ENCODE results near the gene EML5.
A peak's percentile ranks its signal among the peaks of the same experiment; 100 is the strongest.
"Not testable (repeated sequence)": the region's sequence is repeated elsewhere in the genome, so short reads cannot be mapped to it uniquely, and the experiment has no call there.

Gene EML5

DNA sequence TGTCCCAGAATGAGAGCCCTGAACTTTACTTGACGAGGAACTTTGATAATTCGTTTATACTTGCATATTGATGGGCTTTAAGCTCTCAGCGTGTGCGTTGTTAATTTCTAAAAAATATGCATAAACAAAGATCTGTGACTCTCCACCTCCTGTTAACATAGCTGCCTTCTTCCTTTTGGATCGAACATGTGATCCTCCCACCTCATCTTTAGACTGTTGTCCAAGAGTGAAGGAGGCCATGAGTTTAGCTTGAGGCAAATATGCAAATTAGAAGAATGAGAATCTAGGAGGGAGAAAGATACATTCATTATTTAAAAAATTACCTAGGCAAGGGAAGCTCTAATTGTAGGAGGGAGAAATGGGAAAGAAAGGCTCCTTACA is 32.3 kb upstream of the EML5 start:
- TF ChIP-seq CTCF (IDR thresholded peaks at IDR 0.05; ENCODE audit: borderline replicate concordance, control extremely low read depth, extremely low read depth, insufficient read depth, missing control alignments): no peak
- in situ Hi-C loops (cut with MboI; ENCODE audit: low sequenced_read_pairs, unreplicated experiment): no loop called here
- DNase-seq (ENCODE audit: low spot score): peak; percentile 21

DNA sequence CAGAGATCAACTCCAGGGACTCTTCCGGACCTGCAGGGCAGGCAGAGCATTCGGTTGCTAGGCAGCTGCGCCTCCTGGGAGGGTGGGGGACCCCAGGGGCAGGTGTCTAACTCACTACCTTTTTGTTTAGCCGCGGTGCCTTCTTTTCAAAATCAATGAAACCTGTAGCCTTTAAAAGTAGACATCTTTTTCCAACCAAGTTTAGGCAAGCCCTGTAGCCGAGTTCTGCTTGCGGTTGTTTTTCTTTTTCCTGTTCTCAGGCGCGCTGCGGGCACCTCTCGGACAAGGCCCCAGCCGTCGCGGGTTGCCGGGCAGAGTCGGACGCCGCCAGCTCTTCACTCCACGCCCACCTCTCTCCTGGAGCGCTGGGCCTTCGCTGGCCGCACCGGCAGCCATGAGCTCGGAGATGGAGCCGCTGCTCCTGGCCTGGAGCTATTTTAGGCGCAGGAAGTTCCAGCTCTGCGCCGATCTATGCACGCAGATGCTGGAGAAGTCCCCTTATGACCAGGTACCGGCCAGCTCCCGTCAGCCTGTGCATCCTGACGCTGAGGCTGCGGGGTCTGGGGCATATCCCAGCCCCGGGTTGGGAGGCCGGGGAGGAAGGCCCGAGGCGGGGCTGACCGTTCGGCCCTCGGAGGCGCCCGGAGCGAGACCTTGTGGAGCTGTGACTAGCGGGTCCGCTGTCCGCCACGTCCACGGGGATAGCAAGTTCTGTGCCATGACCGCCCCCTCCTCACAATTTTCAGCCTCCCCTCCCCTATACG is 31.7 kb upstream of the EML5 start, which contains the start of gene TTC8:
Gene TTC8 (plus strand): TSS at position 338 of the 764 bp plus-strand sequence. CDS start 57 bp downstream, at position 395.
- TF ChIP-seq CTCF (IDR thresholded peaks at IDR 0.05; ENCODE audit: borderline replicate concordance, control extremely low read depth, extremely low read depth, insufficient read depth, missing control alignments): no peak
- DNase-seq (ENCODE audit: low spot score): peak; percentile 91
- in situ Hi-C loops (cut with MboI; ENCODE audit: low sequenced_read_pairs, unreplicated experiment): no loop called here

GRCh38 chr14:88823968-88824313 is 31.2 kb upstream of the EML5 start:
- DNase-seq (ENCODE audit: low spot score): no peak
- in situ Hi-C loops (cut with MboI; ENCODE audit: low sequenced_read_pairs, unreplicated experiment): no loop called here
- TF ChIP-seq CTCF (IDR thresholded peaks at IDR 0.05; ENCODE audit: borderline replicate concordance, control extremely low read depth, extremely low read depth, insufficient read depth, missing control alignments): no peak

DNA sequence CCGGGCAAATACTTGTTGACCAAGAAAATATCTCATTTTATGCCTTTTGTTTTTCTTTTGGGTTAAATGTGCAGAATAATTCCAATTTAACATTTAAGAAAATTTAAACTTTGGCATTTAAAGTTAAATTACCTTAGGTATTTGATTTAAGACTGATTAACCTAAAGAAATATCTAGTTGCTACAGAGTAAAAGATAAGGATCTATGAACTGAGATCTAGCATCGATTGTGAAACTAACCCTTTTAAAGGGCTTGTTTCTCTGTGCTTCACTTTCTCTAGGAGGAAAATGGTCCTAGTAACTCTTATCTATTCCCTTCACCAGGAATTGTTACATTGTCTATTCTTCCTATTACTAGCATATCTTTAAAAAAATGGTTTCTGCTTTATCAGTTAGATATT is 29.1 kb upstream of the EML5 start:
- DNase-seq (ENCODE audit: low spot score): no peak
- in situ Hi-C loops (cut with MboI; ENCODE audit: low sequenced_read_pairs, unreplicated experiment): no loop called here
- TF ChIP-seq CTCF (IDR thresholded peaks at IDR 0.05; ENCODE audit: borderline replicate concordance, control extremely low read depth, extremely low read depth, insufficient read depth, missing control alignments): no peak

DNA sequence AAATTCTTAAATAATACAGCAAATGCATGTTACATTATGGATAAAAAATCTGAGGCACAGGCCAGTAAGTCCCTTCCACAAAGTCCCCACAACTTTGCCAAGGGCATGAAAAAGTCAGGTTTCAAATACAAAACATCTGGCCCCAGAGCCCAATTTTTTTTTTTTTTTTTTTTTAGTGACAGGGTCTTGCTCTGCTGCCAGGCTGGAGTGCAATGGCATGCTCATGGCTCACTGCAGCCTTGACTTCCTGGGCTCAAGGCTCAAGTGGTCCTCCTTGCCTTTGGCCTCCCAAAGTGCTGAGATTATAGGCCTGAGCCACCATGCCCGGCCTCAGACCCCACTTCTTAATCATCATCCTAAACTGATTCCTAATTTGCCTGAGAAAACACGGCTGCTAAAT is 28.6 kb upstream of the EML5 start:
- DNase-seq (ENCODE audit: low spot score): no peak
- in situ Hi-C loops (cut with MboI; ENCODE audit: low sequenced_read_pairs, unreplicated experiment): no loop called here
- no peak for TF ChIP-seq CTCF (IDR thresholded peaks at IDR 0.05; ENCODE audit: borderline replicate concordance, control extremely low read depth, extremely low read depth, insufficient read depth, missing control alignments)

GRCh38 chr14:88819674-88820073 is 26.9 kb upstream of the EML5 start:
- in situ Hi-C loops (cut with MboI; ENCODE audit: low sequenced_read_pairs, unreplicated experiment): not testable (repeated sequence)

GRCh38 chr14:88818018-88818417 is 25.3 kb upstream of the EML5 start:
- in situ Hi-C loops (cut with MboI; ENCODE audit: low sequenced_read_pairs, unreplicated experiment): no loop called here
- DNase-seq (ENCODE audit: low spot score): peak; percentile 17

More at GRCh38 chr14:88819674-88820073, 26.9 kb upstream of the EML5 start:
- DNase-seq (ENCODE audit: low spot score): not testable (repeated sequence)

More at GRCh38 chr14:88818018-88818417, 25.3 kb upstream of the EML5 start:
- no peak for TF ChIP-seq CTCF (IDR thresholded peaks at IDR 0.05; ENCODE audit: borderline replicate concordance, control extremely low read depth, extremely low read depth, insufficient read depth, missing control alignments)
